OCI-LY1 (cell line): ENCODE measurements around the gene GRIK3.

Source experiments
- H2AFZ ChIP-seq: fragments of 200-600 bp; sonication (generic), shearing (Covaris generic); 2 replicates; pipeline ENCODE4 v1.6.0; 2014; ENCODE audit warnings: antibody characterized with exemption, mild to moderate bottlenecking, low read length
- H3F3A ChIP-seq: fragments of 200-600 bp; sonication (generic), shearing (Covaris generic); 2 replicates; pipeline ENCODE4 v1.6.0; 2014; ENCODE audit warnings: mild to moderate bottlenecking, antibody characterized with exemption, low read length, moderate library complexity; ENCODE audit not compliant: insufficient read depth
- H3K27ac ChIP-seq: fragments of 200-600 bp; sonication (generic); 2 replicates; pipeline ENCODE4 v1.5.1; 2014; ENCODE audit warnings: low read length, mixed run types, mild to moderate bottlenecking, low read depth; ENCODE audit not compliant: poor library complexity, severe bottlenecking
- H3K27me3 ChIP-seq: fragments of 200-600 bp; sonication (generic); 2 replicates; pipeline ENCODE4 v1.6.0; 2014; ENCODE audit warnings: antibody characterized with exemption, mild to moderate bottlenecking, low read length, moderate library complexity; ENCODE audit not compliant: insufficient read depth
- H3K36me3 ChIP-seq: fragments of 200-600 bp; sonication (generic); 2 replicates; pipeline ENCODE4 v1.6.1; 2014; ENCODE audit warnings: mild to moderate bottlenecking, antibody characterized with exemption, low read length, moderate library complexity, mixed read lengths; ENCODE audit not compliant: insufficient read depth
- H3K4me1 ChIP-seq: fragments of 200-600 bp; sonication (generic); 2 replicates; pipeline ENCODE4 v1.5.1; 2014; ENCODE audit warnings: mild to moderate bottlenecking, low read length, moderate library complexity; ENCODE audit not compliant: insufficient read depth, severe bottlenecking
- H3K4me2 ChIP-seq: fragments of 200-600 bp; sonication (generic), shearing (Covaris generic); 2 replicates; pipeline ENCODE4 v1.6.1; 2014; ENCODE audit warnings: low read length
- H3K4me3 ChIP-seq: fragments of 200-600 bp; sonication (generic); 2 replicates; pipeline ENCODE4 v1.5.1; 2014; ENCODE audit warnings: low read length, low read depth, mild to moderate bottlenecking, mixed read lengths; ENCODE audit not compliant: poor library complexity, severe bottlenecking
- H3K79me2 ChIP-seq: fragments of 200-600 bp; shearing (Covaris generic); 2 replicates; pipeline ENCODE4 v1.6.1; 2016; ENCODE audit warnings: mixed run types, low read length, mixed read lengths; ENCODE audit not compliant: insufficient read depth
- H3K9ac ChIP-seq: fragments of 200-600 bp; sonication (generic), shearing (Covaris generic); 2 replicates; pipeline ENCODE4 v1.6.1; 2014; ENCODE audit warnings: mild to moderate bottlenecking, low read length, mixed read lengths
- H3K9me2 ChIP-seq: fragments of 200-600 bp; sonication (generic), shearing (Covaris generic); 2 replicates; pipeline ENCODE4 v1.6.1; 2014; ENCODE audit warnings: low read depth, mild to moderate bottlenecking, low read length, mixed read lengths
- H3K9me3 ChIP-seq: fragments of 200-600 bp; shearing (Covaris generic); 2 replicates; pipeline ENCODE4 v1.6.1; 2014; ENCODE audit warnings: low read length, mixed read lengths
- H4K20me1 ChIP-seq: fragments of 200-600 bp; sonication (generic), shearing (Covaris generic); 2 replicates; pipeline ENCODE4 v1.6.0; 2016; ENCODE audit warnings: mild to moderate bottlenecking, low read length; ENCODE audit not compliant: insufficient read depth
- CTCF ChIP-seq: fragments of 200-600 bp; sonication (generic), shearing (Covaris generic); IDR thresholded peaks from 2 replicates; pipeline ENCODE4 v1.5.1; 2017; ENCODE audit warnings: mild to moderate bottlenecking, antibody characterized with exemption, low read length, moderate library complexity, mixed read lengths
- EZH2 ChIP-seq: fragments of 200-600 bp; sonication (generic), shearing (Covaris generic); IDR thresholded peaks from 2 replicates; pipeline ENCODE4 v1.8.0; 2017; ENCODE audit warnings: borderline replicate concordance, mixed run types, mild to moderate bottlenecking, antibody characterized with exemption, low read length, moderate library complexity, mixed read lengths

The GRIK3 gene

GRCh38 chr1:37037690-37038089 is 3.4 kb upstream of the GRIK3 start:
- no peaks in the 10 kb centered on the region for H4K20me1 ChIP-seq
- H3K4me2 ChIP-seq, result no peak overlapping the region
- no peak overlapping the region for H3K27ac ChIP-seq
- no peaks in the 10 kb centered on the region for H3K27me3 ChIP-seq
- H3K9me2 ChIP-seq, result no peaks in the 10 kb centered on the region
- no peaks in the 10 kb centered on the region for H3K9me3 ChIP-seq
- no peaks in the 10 kb centered on the region for H3K4me1 ChIP-seq
- TF ChIP-seq EZH2 (no peak), CTCF (no peak)
- H2AFZ ChIP-seq, result no peak overlapping the region
- no peaks in the 10 kb centered on the region for H3K79me2 ChIP-seq
- no peaks in the 10 kb centered on the region for H3K36me3 ChIP-seq
- no peak overlapping the region for H3K4me3 ChIP-seq
- H3F3A ChIP-seq, result no peaks in the 10 kb centered on the region
- H3K9ac ChIP-seq, result no peak overlapping the region

- H3K27ac ChIP-seq, result no peak overlapping the region
- H3K27me3 ChIP-seq, result no peaks in the 10 kb centered on the region
- no peak for TF ChIP-seq CTCF
- TF ChIP-seq EZH2, result no peak
- H3K79me2 ChIP-seq, result no peaks in the 10 kb centered on the region
- no peaks in the 10 kb centered on the region for H3K9me3 ChIP-seq
- H2AFZ ChIP-seq, result no peak overlapping the region
- H3K9ac ChIP-seq, result no peak overlapping the region
- no peaks in the 10 kb centered on the region for H4K20me1 ChIP-seq
- no peak overlapping the region for H3K4me2 ChIP-seq
- H3F3A ChIP-seq, result no peaks in the 10 kb centered on the region
- H3K4me1 ChIP-seq, result no peaks in the 10 kb centered on the region
- H3K36me3 ChIP-seq, result no peaks in the 10 kb centered on the region
- H3K4me3 ChIP-seq, result no peak overlapping the region
- H3K9me2 ChIP-seq, result no peaks in the 10 kb centered on the region
These were observed 2.3 kb upstream of the GRIK3 start for GRCh38 chr1:37036667-37037053.

GRCh38 chr1:37035796-37036666 is 1.7 kb upstream of the GRIK3 start:
- Histone ChIP-seq H3K4me3 (no peak overlapping the region), H3K9ac (no peak overlapping the region), H2AFZ (no peak overlapping the region), H3K9me3 (no peaks in the 10 kb centered on the region), H3K9me2 (no peaks in the 10 kb centered on the region), H3K27me3 (no peaks in the 10 kb centered on the region), H3K79me2 (no peaks in the 10 kb centered on the region), H3F3A (no peaks in the 10 kb centered on the region), H3K4me1 (no peaks in the 10 kb centered on the region), H3K36me3 (no peaks in the 10 kb centered on the region), H4K20me1 (no peaks in the 10 kb centered on the region), H3K27ac (no peak overlapping the region), H3K4me2 (no peak overlapping the region)
- TF ChIP-seq EZH2, result no peak
- TF ChIP-seq CTCF, result no peak
